ENCODE measurements around the gene APOL2.
"Not testable (repeated sequence)": the region's sequence is repeated elsewhere in the genome, so short reads cannot be mapped to it uniquely, and the experiment has no call there.

APOL2 gene

GRCh38 chr22:36197514-36198146 is 41.7 kb downstream of the APOL2 start:
- DNase-seq (ENCODE audit: low spot score) = no peak

GRCh38 chr22:36197065-36197440 is 42.3 kb downstream of the APOL2 start:
- peak; percentile 49 for DNase-seq (ENCODE audit: low spot score)

DNA sequence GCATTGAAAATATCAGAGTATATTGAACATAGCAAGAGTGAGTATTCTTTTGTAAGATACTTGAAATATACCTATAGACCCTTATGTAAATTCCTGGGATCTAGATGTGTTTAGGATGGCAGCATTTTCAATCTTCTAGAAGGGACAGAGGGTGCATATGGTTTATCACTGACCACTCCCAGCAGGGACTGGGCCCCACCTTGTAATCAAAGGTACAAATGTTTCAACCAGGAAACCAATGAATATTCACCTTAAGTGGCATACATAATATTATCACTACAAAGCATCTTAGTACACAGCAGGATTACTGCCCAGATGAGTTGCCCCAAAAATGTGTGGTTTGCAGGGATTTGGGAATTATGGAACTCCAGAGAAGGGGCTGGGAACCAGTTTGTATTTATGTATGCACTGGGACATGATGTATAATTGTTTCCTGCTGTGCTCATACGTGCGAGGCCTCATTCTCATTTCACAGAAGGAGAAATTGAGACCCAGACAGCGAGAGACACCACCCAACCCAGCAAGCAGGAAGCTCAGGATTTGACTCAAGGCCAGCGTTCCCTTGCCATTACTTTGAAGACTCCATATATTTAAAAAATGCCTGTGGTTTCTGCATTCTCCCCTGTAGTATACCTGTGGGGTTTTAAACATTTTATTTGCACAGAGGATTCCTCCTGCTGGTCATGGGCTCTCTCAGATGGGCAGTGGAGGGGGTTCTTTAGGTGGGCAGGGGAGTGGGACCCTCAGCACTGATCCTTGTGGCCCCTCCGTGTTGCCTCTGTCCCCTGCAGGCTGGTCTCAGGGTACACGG is 42.9 kb downstream of the APOL2 start:
- DNase-seq (ENCODE audit: low spot score) = no peak

- peak; percentile 80 for DNase-seq (ENCODE audit: low spot score)
Measured at GRCh38 chr22:36194971-36195370, 44.4 kb downstream of the APOL2 start.

DNA sequence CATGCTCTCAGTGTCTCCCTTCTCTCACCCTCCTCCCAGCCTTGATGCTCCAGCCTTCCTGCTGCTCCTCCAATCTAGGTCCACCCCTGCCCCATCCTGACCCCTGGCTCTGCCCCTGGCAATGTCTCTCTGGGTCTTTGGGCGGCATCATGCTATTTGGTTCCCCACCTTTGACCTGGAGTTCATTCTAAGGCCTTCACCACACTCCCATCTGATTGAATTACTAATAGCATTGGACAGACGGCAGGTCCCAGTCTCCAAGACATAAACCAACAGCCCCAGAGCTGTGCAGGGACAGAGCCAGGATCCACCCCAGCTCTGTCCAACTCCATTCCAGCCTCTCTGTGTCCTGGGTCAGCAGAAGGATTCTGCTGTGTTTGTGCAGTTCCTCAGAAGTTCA is 44.9 kb downstream of the APOL2 start:
- DNase-seq (ENCODE audit: low spot score) = no peak

GRCh38 chr22:36193577-36193976 is 45.8 kb downstream of the APOL2 start:
- no peak for DNase-seq (ENCODE audit: low spot score)

GRCh38 chr22:36193171-36193570 is 46.2 kb downstream of the APOL2 start:
- no peak for DNase-seq (ENCODE audit: low spot score)

GRCh38 chr22:36192542-36192941 is 46.8 kb downstream of the APOL2 start:
- DNase-seq (ENCODE audit: low spot score) = no peak

DNA sequence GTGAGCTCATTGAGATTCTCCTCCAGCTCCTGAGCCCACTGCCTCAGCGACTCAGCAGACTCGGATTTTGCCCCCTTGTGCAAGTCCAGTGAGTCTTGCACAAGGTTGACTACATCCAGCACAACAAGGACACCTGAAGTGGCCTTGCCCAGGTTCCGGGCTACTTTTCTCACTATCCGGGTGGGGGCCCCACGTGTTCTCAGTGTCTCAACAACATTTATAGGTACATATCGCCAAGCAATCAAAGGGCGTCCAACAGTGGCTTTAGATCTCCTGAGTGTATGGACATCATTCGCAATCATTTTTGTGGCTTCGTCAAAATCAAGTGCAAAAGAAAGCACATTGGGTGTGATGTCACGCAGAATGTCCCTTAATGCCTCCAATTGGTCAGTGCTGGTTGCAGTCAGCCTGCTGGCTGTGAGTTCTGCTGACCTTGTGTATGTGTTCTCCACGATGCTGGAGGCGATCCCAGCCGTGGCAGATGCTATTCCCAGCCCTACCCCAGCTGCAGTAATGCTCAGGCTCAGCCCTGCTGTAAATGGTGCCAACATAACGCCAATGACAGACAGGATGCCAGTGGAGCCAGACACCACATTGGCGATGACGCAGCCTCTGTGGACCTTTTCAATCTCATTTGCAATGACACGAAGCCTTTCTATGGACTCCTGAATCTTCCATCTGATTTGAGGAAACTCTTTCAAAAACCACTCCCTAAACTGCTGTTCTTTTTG is 48.1 kb downstream of the APOL2 start:
- peak; percentile 94 for DNase-seq (ENCODE audit: low spot score)

GRCh38 chr22:36187862-36188261 is 51.5 kb downstream of the APOL2 start:
- not testable (repeated sequence) for DNase-seq (ENCODE audit: low spot score)

DNA sequence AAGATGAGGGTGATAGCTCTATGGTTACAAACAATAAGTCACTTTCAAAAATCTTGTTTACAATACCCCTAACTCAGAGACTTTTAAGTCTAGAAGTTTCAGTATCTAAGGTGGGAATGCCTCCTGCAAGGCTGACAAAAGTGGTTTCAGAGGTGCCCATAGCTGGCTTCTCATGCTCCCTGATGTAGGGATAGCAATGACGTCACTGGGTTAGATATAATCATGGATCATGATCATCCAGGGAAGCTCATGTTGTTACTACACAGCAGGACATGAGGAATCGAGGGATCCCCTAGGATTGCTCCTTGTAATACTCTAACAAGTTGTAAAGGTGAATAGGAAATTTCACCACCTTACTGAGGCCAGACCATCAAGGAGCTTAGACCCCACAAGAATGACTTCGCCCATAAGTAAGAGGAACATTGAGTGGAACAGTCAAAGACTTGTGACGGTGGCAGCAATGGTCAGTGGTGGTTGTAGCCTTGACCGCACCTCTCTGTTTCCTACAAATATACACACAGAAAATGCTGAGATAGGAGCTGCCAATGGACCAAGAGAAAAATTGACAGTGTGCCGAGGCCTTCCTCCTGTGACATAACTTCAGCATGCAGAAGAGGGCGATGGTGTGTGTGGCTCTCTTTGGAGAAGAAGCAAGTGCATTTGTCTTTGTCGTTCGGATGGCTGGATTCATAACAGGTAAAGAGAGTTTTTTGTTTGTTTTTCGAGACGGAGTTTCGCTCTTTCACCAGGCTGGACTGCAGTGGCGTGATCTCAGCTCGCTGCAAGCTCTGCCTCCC is 53.3 kb downstream of the APOL2 start:
- no peak for DNase-seq (ENCODE audit: low spot score)

DNA sequence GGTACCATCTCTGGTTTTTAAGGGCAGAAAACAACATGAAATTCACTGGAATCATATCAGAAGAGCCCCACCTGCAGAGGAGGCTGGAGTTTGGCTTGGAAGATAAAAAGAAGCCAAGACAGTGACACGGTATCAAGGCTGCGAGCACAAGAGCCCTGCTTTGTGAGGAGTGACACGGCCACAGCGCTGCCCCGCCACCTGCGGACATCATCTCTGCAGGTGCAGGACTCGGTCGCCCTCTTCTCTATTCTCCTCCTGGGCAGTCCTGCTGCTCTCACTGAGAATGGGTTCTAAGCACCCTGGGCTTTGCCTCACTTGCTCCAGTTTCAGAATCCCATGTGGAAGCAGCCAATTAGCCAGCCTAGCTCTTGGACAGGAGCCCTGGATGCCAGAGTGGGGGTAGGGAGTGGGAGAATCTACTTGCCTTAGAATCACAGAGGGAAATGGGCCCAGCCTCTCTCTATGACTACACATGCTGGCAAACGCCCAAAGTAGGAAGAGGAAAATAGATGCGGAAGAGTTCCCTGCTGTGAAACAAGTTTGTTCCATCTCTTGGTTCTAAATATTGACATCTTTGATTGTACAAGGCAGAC is 54.8 kb downstream of the APOL2 start:
- DNase-seq (ENCODE audit: low spot score) = peak; percentile 55

- DNase-seq (ENCODE audit: low spot score) = no peak
Measured at GRCh38 chr22:36183446-36183845, 55.9 kb downstream of the APOL2 start.

- no peak for DNase-seq (ENCODE audit: low spot score)
Measured at GRCh38 chr22:36182857-36183256, 56.5 kb downstream of the APOL2 start.

- DNase-seq (ENCODE audit: low spot score) = no peak
Measured at GRCh38 chr22:36182056-36182455, 57.3 kb downstream of the APOL2 start.

- DNase-seq (ENCODE audit: low spot score) = no peak
Measured at GRCh38 chr22:36180928-36181327, 58.4 kb downstream of the APOL2 start.

- DNase-seq (ENCODE audit: low spot score) = peak; percentile 52
Measured at GRCh38 chr22:36180038-36180880, 59.1 kb downstream of the APOL2 start.

- DNase-seq (ENCODE audit: low spot score) = no peak
Measured at GRCh38 chr22:36177160-36177559, 62.2 kb downstream of the APOL2 start.
